Measurements from ENCODE around the gene HIBADH. TPM values are rescaled to one million over a fixed set of nuclear protein-coding genes. Genes with fewer than 3 reads are reported as not detected.
"Not testable (repeated sequence)": the region's sequence is repeated elsewhere in the genome, so short reads cannot be mapped to it uniquely, and the experiment has no call there.

The HIBADH gene
- total and polyA plus RNA-seq, 12 donors: 24.7 to 94.0 (median 77.7) TPM

DNA sequence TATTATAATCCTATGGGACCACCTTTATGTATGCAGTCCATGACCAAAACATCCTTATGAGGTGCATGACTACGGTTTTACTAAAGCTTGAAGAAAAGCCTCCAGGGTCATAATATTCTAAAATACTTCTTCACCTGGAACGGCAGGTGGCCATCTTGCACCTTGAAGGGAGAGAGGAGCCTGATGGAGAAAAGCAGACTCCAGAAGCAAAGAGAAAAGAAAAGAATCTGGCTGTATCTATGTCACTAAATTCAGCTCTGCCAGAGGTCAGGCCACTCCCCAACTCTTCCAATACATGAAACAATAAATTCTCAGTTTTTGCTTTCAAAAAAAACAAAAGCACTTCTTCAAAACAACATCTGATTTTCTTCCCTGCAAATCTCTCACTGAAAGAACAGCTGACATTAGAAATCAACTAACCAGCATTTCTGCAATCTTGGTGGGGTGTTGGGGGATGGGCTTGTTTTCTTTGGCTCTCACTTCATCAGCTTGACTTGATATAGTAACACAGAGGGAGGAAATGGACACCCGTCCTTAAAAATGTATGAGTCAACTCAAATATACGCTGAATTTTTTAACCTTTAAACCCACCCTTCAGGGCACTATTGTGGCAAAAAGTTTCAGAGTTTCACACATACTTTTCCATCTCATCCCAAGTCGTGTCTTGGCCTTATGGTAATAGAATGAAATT is 21.7 kb downstream of the HIBADH start:
- ATAC-seq (peak in 5 of 8 donors; percentile 63 to 85 (median 72)), DNase-seq (peak in 1 of 2 donors; percentile 59)
- TF ChIP-seq, protein P1, sequence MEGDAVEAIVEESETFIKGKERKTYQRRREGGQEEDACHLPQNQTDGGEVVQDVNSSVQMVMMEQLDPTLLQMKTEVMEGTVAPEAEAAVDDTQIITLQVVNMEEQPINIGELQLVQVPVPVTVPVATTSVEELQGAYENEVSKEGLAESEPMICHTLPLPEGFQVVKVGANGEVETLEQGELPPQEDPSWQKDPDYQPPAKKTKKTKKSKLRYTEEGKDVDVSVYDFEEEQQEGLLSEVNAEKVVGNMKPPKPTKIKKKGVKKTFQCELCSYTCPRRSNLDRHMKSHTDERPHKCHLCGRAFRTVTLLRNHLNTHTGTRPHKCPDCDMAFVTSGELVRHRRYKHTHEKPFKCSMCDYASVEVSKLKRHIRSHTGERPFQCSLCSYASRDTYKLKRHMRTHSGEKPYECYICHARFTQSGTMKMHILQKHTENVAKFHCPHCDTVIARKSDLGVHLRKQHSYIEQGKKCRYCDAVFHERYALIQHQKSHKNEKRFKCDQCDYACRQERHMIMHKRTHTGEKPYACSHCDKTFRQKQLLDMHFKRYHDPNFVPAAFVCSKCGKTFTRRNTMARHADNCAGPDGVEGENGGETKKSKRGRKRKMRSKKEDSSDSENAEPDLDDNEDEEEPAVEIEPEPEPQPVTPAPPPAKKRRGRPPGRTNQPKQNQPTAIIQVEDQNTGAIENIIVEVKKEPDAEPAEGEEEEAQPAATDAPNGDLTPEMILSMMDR (IDR thresholded peaks at IDR 0.05): no peak
- no peaks in the 10 kb centered on the region for H3K9me3 ChIP-seq
- intact Hi-C loops (cut with DNase I): no loop called here
- H3K27me3 ChIP-seq: no peaks in the 10 kb centered on the region
- peak overlapping the region in 1 of 10 donors; percentile 14 for H3K4me3 ChIP-seq
- 24 to 38% methylated on average over 5 of the region's 5 CpGs for WGBS, 2 donors
- H3K4me1 ChIP-seq: peaks cover 0 to 28% (median 26%) of the 10 kb centered on the region in 9 donors
- peak overlapping the region in 3 of 10 donors; percentile 6 to 48 (median 46) for H3K27ac ChIP-seq
- H3K36me3 ChIP-seq: peaks cover 0 to 10% (median 0%) of the 10 kb centered on the region in 9 donors

DNA sequence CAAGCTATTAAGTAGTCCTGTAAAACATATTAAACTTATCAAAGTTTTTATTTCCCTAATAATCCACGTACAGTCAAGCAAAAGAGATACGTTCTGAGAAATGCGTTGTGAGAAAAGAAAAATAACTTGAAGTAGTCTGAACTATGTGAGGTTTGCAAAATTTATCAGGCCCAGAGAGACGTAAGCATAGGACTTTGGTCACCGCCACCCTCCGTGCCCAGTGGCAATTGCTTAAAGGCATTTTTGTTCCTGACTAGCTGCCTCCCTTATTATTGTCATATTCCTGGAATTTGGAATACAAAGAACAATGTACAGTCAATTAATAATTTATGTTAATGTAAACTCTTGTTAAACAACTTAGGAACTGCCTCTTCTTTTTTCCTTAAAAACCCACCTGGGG is 22.8 kb downstream of the HIBADH start:
- Histone ChIP-seq H3K36me3 (peaks cover 0 to 8% (median 0%) of the 10 kb centered on the region in 9 donors), H3K27ac (no peak overlapping the region), H3K9me3 (no peaks in the 10 kb centered on the region), H3K27me3 (no peaks in the 10 kb centered on the region), H3K4me1 (peaks cover 0 to 38% (median 32%) of the 10 kb centered on the region in 9 donors), H3K4me3 (no peak overlapping the region)
- no peak for DNase-seq
- TF ChIP-seq, protein P1 (IDR thresholded peaks at IDR 0.05): no peak
- WGBS, 2 donors: 96 to 99% methylated on average over 6 of the region's 6 CpGs
- no peak for ATAC-seq
- intact Hi-C loops (cut with DNase I): no loop called here

DNA sequence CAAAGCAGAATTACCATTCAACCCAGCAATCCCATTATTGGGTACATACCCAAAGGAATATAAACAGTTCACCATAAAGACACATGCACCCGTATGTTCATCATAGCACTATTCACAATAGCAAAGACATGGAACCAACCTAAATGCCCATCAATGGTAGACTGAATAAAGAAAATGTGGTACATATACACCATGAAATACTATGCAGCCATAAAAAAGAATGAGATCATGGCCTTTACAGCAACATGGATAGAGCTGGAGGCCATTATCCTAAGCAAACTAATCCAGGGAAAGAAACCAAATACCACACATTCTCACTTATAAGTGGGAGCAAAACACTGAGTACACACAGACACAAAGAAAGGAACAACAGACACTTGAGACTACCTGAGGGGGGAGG is 23.6 kb downstream of the HIBADH start:
- H3K4me3 ChIP-seq; DNase-seq; H3K27ac ChIP-seq; H3K36me3 ChIP-seq; ATAC-seq; H3K9me3 ChIP-seq; intact Hi-C loops (cut with DNase I); H3K27me3 ChIP-seq: not testable (repeated sequence)
- peaks cover 0 to 44% (median 33%) of the 10 kb centered on the region in 9 donors for H3K4me1 ChIP-seq
- 98 to 100% methylated on average over 1 of the region's 1 CpG for WGBS, 2 donors

DNA sequence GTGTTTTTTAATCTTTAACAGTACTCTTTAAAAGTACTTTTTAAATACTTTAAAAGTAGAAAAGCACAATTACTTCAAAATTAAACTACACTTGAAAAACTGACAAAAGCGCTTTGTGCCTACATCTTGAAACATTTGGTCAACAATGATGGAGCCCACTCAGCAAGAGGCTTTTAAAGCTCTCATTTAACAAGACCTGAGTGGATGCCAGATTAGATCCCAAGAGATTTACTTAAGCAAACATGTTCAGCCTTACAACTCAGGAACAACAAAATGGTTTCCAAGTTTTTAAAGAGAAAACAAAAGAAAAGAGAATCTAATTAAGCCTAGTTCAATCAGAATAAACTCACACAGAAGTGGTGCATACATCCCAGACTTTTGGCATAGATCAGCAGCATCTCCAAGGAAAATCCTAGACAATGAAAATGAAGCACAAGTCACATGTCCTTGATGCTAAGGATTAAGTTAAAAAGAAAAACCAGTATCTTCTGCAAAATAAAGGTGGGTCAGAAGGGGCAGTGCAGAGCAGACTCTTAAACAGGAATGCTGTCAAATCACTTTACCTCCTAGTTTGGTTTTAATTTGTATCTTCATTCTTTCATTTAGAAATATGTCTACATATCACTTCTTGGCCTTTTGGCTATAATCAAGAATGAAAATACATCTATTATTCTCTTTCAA is 26.2 kb downstream of the HIBADH start:
- Histone ChIP-seq H3K4me3 (no peak overlapping the region), H3K27ac (no peak overlapping the region), H3K9me3 (no peaks in the 10 kb centered on the region), H3K27me3 (no peaks in the 10 kb centered on the region), H3K36me3 (peaks cover 0 to 11% (median 0%) of the 10 kb centered on the region in 9 donors), H3K4me1 (peaks cover 0 to 37% (median 27%) of the 10 kb centered on the region in 9 donors)
- ATAC-seq: no peak
- no peak for DNase-seq
- 74% methylated on average over 1 of the region's 1 CpG for WGBS, 2 donors
- intact Hi-C loops (cut with DNase I): no loop called here
- TF ChIP-seq, protein P1 (IDR thresholded peaks at IDR 0.05): no peak

Measured in heart right ventricle (tissue), 16 donors.